Natural killer cell (primary cell): Measurements from ENCODE around the gene LHFPL5. TPM values are rescaled to one million over a fixed set of nuclear protein-coding genes. Genes with fewer than 3 reads are reported as not detected.

Experiments used
- ATAC-seq, 3 donors: fragments of 150-1000 bp in 2 of 3; fragments of 200-7000 bp in 1 of 3; cut with Tn5 transposase; 1 replicate in 1 of 3; 2 replicates in 2 of 3; pipeline ENCODE4 v1.10.0; 2021; ENCODE audit warnings: mild to moderate bottlenecking in 2 of 3, moderate library complexity in 2 of 3
- DNase-seq, 2 donors: peaks; one replicate each; pipeline versions ENCODE4 v3.0.0 to v3.0.0-alpha.2; 2013 to 2021; ENCODE audit warnings: mixed read lengths in 1 of 2
- H3K27ac ChIP-seq: one replicate; pipeline ENCODE4 v1.5.1; 2013; ENCODE audit warnings: mild to moderate bottlenecking, low read length
- H3K27me3 ChIP-seq: one replicate; pipeline ENCODE4 v1.6.1; 2013; ENCODE audit warnings: low read length; ENCODE audit not compliant: control insufficient read depth, insufficient read depth
- H3K36me3 ChIP-seq: one replicate; pipeline ENCODE4 v1.6.1; 2013; ENCODE audit warnings: low read length; ENCODE audit not compliant: control insufficient read depth, insufficient read depth
- H3K4me1 ChIP-seq: one replicate; pipeline ENCODE4 v1.6.1; 2013; ENCODE audit warnings: low read length; ENCODE audit not compliant: control insufficient read depth, insufficient read depth
- H3K4me3 ChIP-seq: one replicate; pipeline ENCODE4 v1.5.1; 2013; ENCODE audit warnings: low read length
- H3K9me3 ChIP-seq: one replicate; pipeline ENCODE4 v1.6.1; 2013; ENCODE audit warnings: low read length; ENCODE audit not compliant: control insufficient read depth, insufficient read depth
- H3K27ac Mint-ChIP-seq, 2 donors: one replicate each; pipeline ENCODE4 v1.8.0; 2022; ENCODE audit warnings: mild to moderate bottlenecking in 2 of 2, mixed read lengths in 2 of 2, moderate library complexity in 1 of 2
- H3K27me3 Mint-ChIP-seq, 2 donors: one replicate each; pipeline ENCODE4 v1.8.0; 2022; ENCODE audit warnings: low read depth in 2 of 2, mixed read lengths in 2 of 2
- H3K36me3 Mint-ChIP-seq: one replicate; pipeline ENCODE4 v1.8.0; 2022; ENCODE audit warnings: mixed read lengths
- H3K4me1 Mint-ChIP-seq, 2 donors: one replicate each; pipeline ENCODE4 v1.8.0; 2022; ENCODE audit warnings: mixed read lengths in 2 of 2
- H3K4me3 Mint-ChIP-seq: one replicate; pipeline ENCODE4 v1.8.0; 2022; ENCODE audit warnings: mild to moderate bottlenecking, moderate library complexity, mixed read lengths
- H3K9me3 Mint-ChIP-seq, 2 donors: one replicate each; pipeline ENCODE4 v1.8.0; 2022; ENCODE audit warnings: mixed read lengths in 2 of 2
- WGBS: methylation state at CpG from one replicate; pipeline ENCODE4 v1.1.7; 2013; ENCODE audit warnings: missing lambda C conversion rate; ENCODE audit not compliant: insufficient coverage; 5-methylcytosine and 5-hydroxymethylcytosine counted together
- intact Hi-C: fragments of 100-400 bp; cut with micrococcal nuclease; formaldehyde crosslinking; loops from one replicate; pipeline ENCODE4 v1.14.2; 2022
- total RNA-seq, 4 donors: library from RNA; stranded (reverse); fragments of 120-200 nt in 1 of 4; gene quantifications; one replicate each; pipeline versions ENCODE4 v1.2.3 to v1.2.4, GENCODE V29; 2013 to 2022
- TF ChIP-seq, protein P1 (sequence below): fragments of 200-600 bp; IDR thresholded peaks from one replicate; pipeline ENCODE4 v1.8.0; 2022; ENCODE audit warnings: antibody characterized with exemption

Gene LHFPL5
- total RNA-seq, 3 donors from 2014 or later (not counting 1 experiment from before 2014, with no cell fraction given), result not detected

DNA sequence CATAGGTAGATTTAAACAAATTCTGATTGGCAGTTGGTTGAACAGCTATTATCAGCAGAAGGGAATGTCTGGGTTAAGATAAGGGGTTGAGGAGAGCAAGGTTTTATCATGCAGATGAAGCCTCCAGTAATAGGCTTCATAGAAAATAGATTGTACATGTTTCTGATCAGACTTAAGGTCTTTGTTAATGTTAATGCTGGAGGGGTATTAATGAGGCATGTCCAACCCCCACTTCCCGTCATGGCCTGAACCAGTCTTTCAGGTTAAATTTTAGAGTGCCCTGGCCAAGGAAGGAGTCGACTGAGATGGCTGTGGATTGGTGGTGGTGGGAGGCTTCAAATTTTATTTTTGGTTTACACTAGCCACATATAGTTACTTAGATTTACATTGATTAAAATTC is 21.0 kb upstream of the LHFPL5 start:
- no peaks in the 10 kb centered on the region for H3K36me3 Mint-ChIP-seq
- H3K4me3 Mint-ChIP-seq, result no peak overlapping the region
- Histone ChIP-seq H3K27ac (no peak overlapping the region), H3K9me3 (no peaks in the 10 kb centered on the region), H3K36me3 (no peaks in the 10 kb centered on the region), H3K4me3 (no peak overlapping the region), H3K27me3 (peaks cover 11% of the 10 kb centered on the region), H3K4me1 (no peaks in the 10 kb centered on the region)
- no peak overlapping the region for H3K27ac Mint-ChIP-seq
- H3K27me3 Mint-ChIP-seq, result peaks cover 37 to 53% of the 10 kb centered on the region in 2 donors
- no peaks in the 10 kb centered on the region for H3K4me1 Mint-ChIP-seq
- TF ChIP-seq, protein P1, sequence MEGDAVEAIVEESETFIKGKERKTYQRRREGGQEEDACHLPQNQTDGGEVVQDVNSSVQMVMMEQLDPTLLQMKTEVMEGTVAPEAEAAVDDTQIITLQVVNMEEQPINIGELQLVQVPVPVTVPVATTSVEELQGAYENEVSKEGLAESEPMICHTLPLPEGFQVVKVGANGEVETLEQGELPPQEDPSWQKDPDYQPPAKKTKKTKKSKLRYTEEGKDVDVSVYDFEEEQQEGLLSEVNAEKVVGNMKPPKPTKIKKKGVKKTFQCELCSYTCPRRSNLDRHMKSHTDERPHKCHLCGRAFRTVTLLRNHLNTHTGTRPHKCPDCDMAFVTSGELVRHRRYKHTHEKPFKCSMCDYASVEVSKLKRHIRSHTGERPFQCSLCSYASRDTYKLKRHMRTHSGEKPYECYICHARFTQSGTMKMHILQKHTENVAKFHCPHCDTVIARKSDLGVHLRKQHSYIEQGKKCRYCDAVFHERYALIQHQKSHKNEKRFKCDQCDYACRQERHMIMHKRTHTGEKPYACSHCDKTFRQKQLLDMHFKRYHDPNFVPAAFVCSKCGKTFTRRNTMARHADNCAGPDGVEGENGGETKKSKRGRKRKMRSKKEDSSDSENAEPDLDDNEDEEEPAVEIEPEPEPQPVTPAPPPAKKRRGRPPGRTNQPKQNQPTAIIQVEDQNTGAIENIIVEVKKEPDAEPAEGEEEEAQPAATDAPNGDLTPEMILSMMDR, result no peak
- ATAC-seq (no peak), DNase-seq (no peak)
- intact Hi-C loops, result no loop called here
- 83% methylated on average over 1 of the region's 2 CpGs for WGBS
- H3K9me3 Mint-ChIP-seq, result no peaks in the 10 kb centered on the region

DNA sequence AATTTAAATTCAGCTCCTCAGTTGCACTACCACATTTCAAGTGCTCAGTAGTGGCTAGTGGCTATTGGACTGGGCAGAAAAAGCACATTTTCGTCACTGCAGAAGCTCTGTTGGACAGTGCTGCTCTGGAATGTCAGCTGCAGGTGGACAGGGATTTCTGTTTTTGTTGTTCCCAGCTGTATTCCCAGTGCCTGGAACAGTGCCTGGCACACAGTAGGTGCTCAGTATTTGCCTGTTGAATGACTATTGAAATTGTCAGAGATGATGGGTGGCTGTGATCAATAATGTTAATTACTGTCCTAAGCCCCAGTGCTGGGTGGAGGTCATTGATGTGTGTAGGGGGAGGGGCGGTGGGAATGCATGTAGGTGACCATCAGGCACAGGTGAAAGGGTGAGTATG is 18.9 kb upstream of the LHFPL5 start:
- Histone ChIP-seq H3K4me3 (no peak overlapping the region), H3K27ac (no peak overlapping the region), H3K9me3 (no peaks in the 10 kb centered on the region), H3K36me3 (no peaks in the 10 kb centered on the region), H3K27me3 (peaks cover 11% of the 10 kb centered on the region), H3K4me1 (no peaks in the 10 kb centered on the region)
- H3K4me1 Mint-ChIP-seq, result no peaks in the 10 kb centered on the region
- TF ChIP-seq, protein P1, result no peak
- no peak overlapping the region for H3K27ac Mint-ChIP-seq
- no peak overlapping the region for H3K4me3 Mint-ChIP-seq
- H3K9me3 Mint-ChIP-seq, result no peaks in the 10 kb centered on the region
- no peak for ATAC-seq
- 78% methylated on average over 2 of the region's 2 CpGs for WGBS
- peaks cover 41 to 48% of the 10 kb centered on the region in 2 donors for H3K27me3 Mint-ChIP-seq
- H3K36me3 Mint-ChIP-seq, result no peaks in the 10 kb centered on the region
- DNase-seq, result no peak
- intact Hi-C loops, result no loop called here

DNA sequence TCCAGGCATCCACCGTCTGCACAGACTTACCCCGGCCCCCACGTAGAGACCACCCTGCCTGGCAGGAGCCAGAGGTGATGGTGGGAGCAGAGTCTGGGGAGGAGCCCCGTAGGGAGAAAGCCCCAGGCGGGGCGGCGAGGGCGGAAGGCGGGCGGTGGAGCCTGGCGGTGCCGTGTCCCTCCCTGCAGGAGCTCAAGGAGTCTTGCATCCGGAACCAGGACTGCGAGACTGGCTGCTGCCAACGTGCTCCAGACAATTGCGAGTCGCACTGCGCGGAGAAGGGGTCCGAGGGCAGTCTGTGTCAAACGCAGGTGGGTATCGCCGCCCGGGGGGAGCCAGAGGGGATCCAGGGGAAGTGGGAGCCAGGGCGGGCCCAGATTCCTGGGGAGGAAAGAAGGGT is 18.3 kb upstream of the LHFPL5 start:
- H3K36me3 Mint-ChIP-seq, result no peaks in the 10 kb centered on the region
- Histone ChIP-seq H3K4me3 (no peak overlapping the region), H3K27ac (no peak overlapping the region), H3K36me3 (no peaks in the 10 kb centered on the region), H3K27me3 (peaks cover 11% of the 10 kb centered on the region), H3K4me1 (no peaks in the 10 kb centered on the region), H3K9me3 (no peaks in the 10 kb centered on the region)
- no peaks in the 10 kb centered on the region for H3K9me3 Mint-ChIP-seq
- intact Hi-C loops, result loop anchor here (1.0 kb wide), 1 partner anchor 11 kb away; no protein-coding TSS in a partner anchor
- no peaks in the 10 kb centered on the region for H3K4me1 Mint-ChIP-seq
- ATAC-seq (no peak), DNase-seq (no peak)
- TF ChIP-seq, protein P1, result no peak
- peaks cover 38 to 43% of the 10 kb centered on the region in 2 donors for H3K27me3 Mint-ChIP-seq
- no peak overlapping the region for H3K4me3 Mint-ChIP-seq
- 57% methylated on average over 25 of the region's 25 CpGs for WGBS
- H3K27ac Mint-ChIP-seq, result no peak overlapping the region
